ENCODE data around the gene MEX3D. TPM values are rescaled to one million over a fixed set of nuclear protein-coding genes. Genes with fewer than 3 reads are reported as not detected.
"Not testable (repeated sequence)": the region's sequence is repeated elsewhere in the genome, so short reads cannot be mapped to it uniquely, and the experiment has no call there.

MEX3D gene
- total RNA-seq, 1 donor from 2014 or later = 52.1 TPM

- no peak for TF ChIP-seq EZH2 (IDR thresholded peaks at IDR 0.05; ENCODE audit: insufficient read depth, low read length)
- no peak for TF ChIP-seq CTCF (IDR thresholded peaks at IDR 0.05; ENCODE audit: insufficient read depth, low read depth, low read length)
- Histone ChIP-seq H3K4me1 (ENCODE audit: insufficient read depth, low read length) (no peaks in the 10 kb centered on the region), H3K9me3 (ENCODE audit: insufficient read depth, low read depth, low read length) (peaks cover 2% of the 10 kb centered on the region), H3K4me2 (ENCODE audit: low read length) (no peak overlapping the region), H3K27me3 (ENCODE audit: insufficient read depth, low read length) (no peaks in the 10 kb centered on the region), H3K9ac (ENCODE audit: low read length) (no peak overlapping the region), H3K4me3 (ENCODE audit: insufficient read depth, low read depth, low read length) (no peak overlapping the region), H3K27ac (ENCODE audit: low read depth, low read length) (no peak overlapping the region), H2AFZ (ENCODE audit: low read depth, low read length) (no peak overlapping the region), H4K20me1 (ENCODE audit: insufficient read depth, low read length) (no peaks in the 10 kb centered on the region), H3K36me3 (ENCODE audit: insufficient read depth, low read length) (no peaks in the 10 kb centered on the region), H3K79me2 (ENCODE audit: insufficient read depth, low read length) (no peaks in the 10 kb centered on the region)
- peak overlapping the region; percentile 27 for H3K4me3 Mint-ChIP-seq (ENCODE audit: unreplicated experiment)
- peaks cover 3% of the 10 kb centered on the region for H3K36me3 Mint-ChIP-seq (ENCODE audit: low read depth, unreplicated experiment)
- H3K27ac Mint-ChIP-seq (ENCODE audit: unreplicated experiment) = no peak overlapping the region
- FAIRE-seq (no peak), DNase-seq (ENCODE audit: low read depth) (no peak)
- peaks cover 14% of the 10 kb centered on the region for H3K27me3 Mint-ChIP-seq (ENCODE audit: low read depth, unreplicated experiment)
- H3K9me3 Mint-ChIP-seq (ENCODE audit: unreplicated experiment) = no peaks in the 10 kb centered on the region
- H3K4me1 Mint-ChIP-seq (ENCODE audit: low read depth, unreplicated experiment) = no peaks in the 10 kb centered on the region
These were observed 34.5 kb downstream of the MEX3D start for GRCh38 chr19:1533510-1534150.

DNA sequence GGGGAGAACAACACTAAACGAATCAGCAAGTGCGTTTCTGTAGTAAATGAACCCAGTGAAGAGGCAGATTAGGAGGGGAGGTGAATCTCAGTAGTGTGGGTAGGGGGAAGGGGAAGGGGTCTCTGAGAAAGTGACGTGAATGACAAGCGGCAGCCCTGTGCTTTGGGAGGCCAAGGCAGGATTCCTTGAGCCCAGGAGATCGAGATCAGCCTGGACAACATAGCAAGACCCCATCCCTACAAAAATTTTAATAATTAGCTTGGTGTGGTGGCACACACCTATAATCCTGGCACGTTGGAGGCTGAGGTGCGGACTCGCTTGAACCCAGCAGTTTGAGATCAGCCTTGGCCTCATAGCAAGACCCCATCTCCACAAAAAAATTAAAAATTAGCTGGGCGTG, 36.1 kb downstream of the MEX3D start:
- Histone ChIP-seq H2AFZ (ENCODE audit: low read depth, low read length) (no peak overlapping the region), H3K27ac (ENCODE audit: low read depth, low read length) (no peak overlapping the region), H3K27me3 (ENCODE audit: insufficient read depth, low read length) (no peaks in the 10 kb centered on the region), H4K20me1 (ENCODE audit: insufficient read depth, low read length) (no peaks in the 10 kb centered on the region), H3K9me3 (ENCODE audit: insufficient read depth, low read depth, low read length) (peaks cover 2% of the 10 kb centered on the region), H3K4me1 (ENCODE audit: insufficient read depth, low read length) (no peaks in the 10 kb centered on the region), H3K9ac (ENCODE audit: low read length) (no peak overlapping the region), H3K4me2 (ENCODE audit: low read length) (no peak overlapping the region), H3K79me2 (ENCODE audit: insufficient read depth, low read length) (no peaks in the 10 kb centered on the region), H3K4me3 (ENCODE audit: insufficient read depth, low read depth, low read length) (no peak overlapping the region), H3K36me3 (ENCODE audit: insufficient read depth, low read length) (no peaks in the 10 kb centered on the region)
- no peak for FAIRE-seq
- no peak overlapping the region for H3K27ac Mint-ChIP-seq (ENCODE audit: unreplicated experiment)
- no peak for DNase-seq (ENCODE audit: low read depth)
- no peaks in the 10 kb centered on the region for H3K9me3 Mint-ChIP-seq (ENCODE audit: unreplicated experiment)
- H3K36me3 Mint-ChIP-seq (ENCODE audit: low read depth, unreplicated experiment) = peaks cover 3% of the 10 kb centered on the region
- H3K4me3 Mint-ChIP-seq (ENCODE audit: unreplicated experiment) = no peak overlapping the region
- TF ChIP-seq CTCF (IDR thresholded peaks at IDR 0.05; ENCODE audit: insufficient read depth, low read depth, low read length) = no peak
- no peak for TF ChIP-seq EZH2 (IDR thresholded peaks at IDR 0.05; ENCODE audit: insufficient read depth, low read length)
- peaks cover 17% of the 10 kb centered on the region for H3K27me3 Mint-ChIP-seq (ENCODE audit: low read depth, unreplicated experiment)
- no peaks in the 10 kb centered on the region for H3K4me1 Mint-ChIP-seq (ENCODE audit: low read depth, unreplicated experiment)

GRCh38 chr19:1531587-1531986, 36.5 kb downstream of the MEX3D start:
- H4K20me1 ChIP-seq (ENCODE audit: insufficient read depth, low read length) = no peaks in the 10 kb centered on the region
- no peak overlapping the region for H2AFZ ChIP-seq (ENCODE audit: low read depth, low read length)
- H3K4me3 Mint-ChIP-seq (ENCODE audit: unreplicated experiment) = no peak overlapping the region

GRCh38 chr19:1530856-1531255, 37.3 kb downstream of the MEX3D start:
- H3K4me1 ChIP-seq (ENCODE audit: insufficient read depth, low read length); H3K36me3 Mint-ChIP-seq (ENCODE audit: low read depth, unreplicated experiment); H2AFZ ChIP-seq (ENCODE audit: low read depth, low read length); H3K4me3 ChIP-seq (ENCODE audit: insufficient read depth, low read depth, low read length); H3K4me2 ChIP-seq (ENCODE audit: low read length); DNase-seq (ENCODE audit: low read depth); H3K27ac ChIP-seq (ENCODE audit: low read depth, low read length); H3K9me3 ChIP-seq (ENCODE audit: insufficient read depth, low read depth, low read length); H3K9me3 Mint-ChIP-seq (ENCODE audit: unreplicated experiment); H3K9ac ChIP-seq (ENCODE audit: low read length); H3K4me1 Mint-ChIP-seq (ENCODE audit: low read depth, unreplicated experiment); FAIRE-seq; H3K4me3 Mint-ChIP-seq (ENCODE audit: unreplicated experiment); H4K20me1 ChIP-seq (ENCODE audit: insufficient read depth, low read length); H3K27me3 ChIP-seq (ENCODE audit: insufficient read depth, low read length); H3K79me2 ChIP-seq (ENCODE audit: insufficient read depth, low read length); H3K27ac Mint-ChIP-seq (ENCODE audit: unreplicated experiment); H3K36me3 ChIP-seq (ENCODE audit: insufficient read depth, low read length): not testable (repeated sequence)
- H3K27me3 Mint-ChIP-seq (ENCODE audit: low read depth, unreplicated experiment) = peaks cover 21% of the 10 kb centered on the region

More at GRCh38 chr19:1531587-1531986, 36.5 kb downstream of the MEX3D start:
- Histone ChIP-seq H3K36me3 (ENCODE audit: insufficient read depth, low read length) (no peaks in the 10 kb centered on the region), H3K27ac (ENCODE audit: low read depth, low read length) (no peak overlapping the region), H3K79me2 (ENCODE audit: insufficient read depth, low read length) (no peaks in the 10 kb centered on the region), H3K4me1 (ENCODE audit: insufficient read depth, low read length) (no peaks in the 10 kb centered on the region), H3K4me3 (ENCODE audit: insufficient read depth, low read depth, low read length) (no peak overlapping the region), H3K9me3 (ENCODE audit: insufficient read depth, low read depth, low read length) (peaks cover 2% of the 10 kb centered on the region), H3K4me2 (ENCODE audit: low read length) (no peak overlapping the region), H3K9ac (ENCODE audit: low read length) (no peak overlapping the region), H3K27me3 (ENCODE audit: insufficient read depth, low read length) (no peaks in the 10 kb centered on the region)
- FAIRE-seq = no peak
- H3K9me3 Mint-ChIP-seq (ENCODE audit: unreplicated experiment) = no peaks in the 10 kb centered on the region
- no peaks in the 10 kb centered on the region for H3K4me1 Mint-ChIP-seq (ENCODE audit: low read depth, unreplicated experiment)
- peaks cover 3% of the 10 kb centered on the region for H3K36me3 Mint-ChIP-seq (ENCODE audit: low read depth, unreplicated experiment)
- no peak overlapping the region for H3K27ac Mint-ChIP-seq (ENCODE audit: unreplicated experiment)
- TF ChIP-seq CTCF (IDR thresholded peaks at IDR 0.05; ENCODE audit: insufficient read depth, low read depth, low read length) = no peak
- TF ChIP-seq EZH2 (IDR thresholded peaks at IDR 0.05; ENCODE audit: insufficient read depth, low read length) = no peak
- DNase-seq (ENCODE audit: low read depth) = no peak
- H3K27me3 Mint-ChIP-seq (ENCODE audit: low read depth, unreplicated experiment) = peaks cover 20% of the 10 kb centered on the region
